T-helper 1 cell treated with Interleukin-12 subunit alpha and Interleukin-12 subunit beta and Interleukin-4 antibody, amounts not matched to agents 30 μg/mL and 1 μg/mL, for 36 hours (primary cell): ENCODE measurements around the gene KLF1.

Source experiments
- H3K27ac Mint-ChIP-seq: one replicate; pipeline ENCODE4 v1.8.0; 2021; ENCODE audit warnings: mild to moderate bottlenecking, mixed read lengths
- H3K27me3 Mint-ChIP-seq: one replicate; pipeline ENCODE4 v1.8.0; 2021; ENCODE audit warnings: low read depth, mixed read lengths
- H3K36me3 Mint-ChIP-seq: one replicate; pipeline ENCODE4 v1.8.0; 2021; ENCODE audit warnings: low read depth, mixed read lengths
- H3K4me1 Mint-ChIP-seq: one replicate; pipeline ENCODE4 v1.8.0; 2021; ENCODE audit warnings: low read depth, mixed read lengths
- H3K4me3 Mint-ChIP-seq: one replicate; pipeline ENCODE4 v1.8.0; 2021; ENCODE audit warnings: mild to moderate bottlenecking, moderate library complexity, mixed read lengths
- H3K9me3 Mint-ChIP-seq: one replicate; pipeline ENCODE4 v1.8.0; 2021; ENCODE audit warnings: mixed read lengths

Gene KLF1

DNA sequence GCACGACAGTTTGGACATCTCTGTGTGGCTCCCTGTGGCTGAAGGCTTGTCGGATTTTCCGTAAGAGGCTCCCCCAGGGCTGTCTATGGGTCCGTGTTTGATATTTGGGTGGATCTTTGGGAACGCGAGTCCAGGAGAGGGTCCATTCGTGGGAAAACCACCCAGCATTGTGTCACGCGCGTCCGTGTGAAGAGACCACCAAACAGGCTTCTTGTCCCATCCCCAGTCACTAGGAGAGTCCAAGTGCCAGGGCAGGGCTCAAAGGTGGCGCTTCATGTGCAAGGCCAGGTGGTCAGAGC, 2.4 kb downstream of the KLF1 start:
- H3K4me3 Mint-ChIP-seq, result peak overlapping the region; percentile 90
- H3K27ac Mint-ChIP-seq, result no peak overlapping the region
- H3K36me3 Mint-ChIP-seq, result no peaks in the 10 kb centered on the region
- peaks cover 23% of the 10 kb centered on the region for H3K4me1 Mint-ChIP-seq
- H3K27me3 Mint-ChIP-seq, result no peaks in the 10 kb centered on the region
- H3K9me3 Mint-ChIP-seq, result no peaks in the 10 kb centered on the region

DNA sequence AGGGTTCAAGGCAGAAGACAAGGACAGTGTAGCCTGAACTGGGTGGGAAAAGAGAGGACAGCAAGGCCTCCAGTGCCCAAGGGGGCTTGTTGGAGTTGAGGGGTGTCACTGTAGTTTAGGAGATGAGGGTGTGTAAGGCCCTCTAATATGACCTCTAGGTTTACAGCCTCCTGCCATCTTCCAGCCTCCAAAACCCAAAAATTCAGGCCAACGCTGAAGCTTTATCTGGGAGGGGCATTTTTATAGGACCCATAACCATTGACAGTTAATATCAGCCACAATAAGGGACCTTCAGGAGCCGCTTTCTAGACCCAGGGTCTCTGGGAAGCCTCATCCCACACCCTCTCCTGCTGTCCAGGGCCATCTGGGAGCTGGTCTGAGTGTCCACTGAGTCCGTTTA, 2.8 kb downstream of the KLF1 start:
- peak overlapping the region; percentile 10 for H3K4me3 Mint-ChIP-seq
- peaks cover 23% of the 10 kb centered on the region for H3K4me1 Mint-ChIP-seq
- H3K27me3 Mint-ChIP-seq, result no peaks in the 10 kb centered on the region
- no peaks in the 10 kb centered on the region for H3K9me3 Mint-ChIP-seq
- no peak overlapping the region for H3K27ac Mint-ChIP-seq
- H3K36me3 Mint-ChIP-seq, result no peaks in the 10 kb centered on the region

DNA sequence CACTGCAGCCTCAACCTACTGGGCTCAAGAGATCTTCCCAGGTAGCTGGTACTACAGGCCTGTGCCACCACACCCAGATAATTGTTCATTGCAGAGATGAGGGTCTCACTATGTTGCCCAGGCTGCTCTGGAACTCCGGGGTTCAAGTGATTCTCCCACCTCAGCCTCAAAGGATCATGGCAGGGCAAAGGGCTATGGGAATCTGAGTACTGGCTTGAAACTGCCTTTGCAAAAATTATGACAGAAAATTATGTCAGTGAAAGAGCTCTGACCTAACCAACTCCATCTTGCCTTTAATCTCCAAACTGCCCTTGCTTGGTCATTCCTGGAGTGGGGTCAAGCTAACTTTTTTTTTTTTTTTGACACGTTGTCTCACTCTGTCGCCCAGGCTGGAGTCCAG, 4.4 kb downstream of the KLF1 start:
- Mint-ChIP-seq H3K27ac (no peak overlapping the region), H3K4me3 (peak overlapping the region; percentile 89), H3K27me3 (no peaks in the 10 kb centered on the region), H3K9me3 (no peaks in the 10 kb centered on the region), H3K36me3 (peaks cover 7% of the 10 kb centered on the region), H3K4me1 (peaks cover 24% of the 10 kb centered on the region)

DNA sequence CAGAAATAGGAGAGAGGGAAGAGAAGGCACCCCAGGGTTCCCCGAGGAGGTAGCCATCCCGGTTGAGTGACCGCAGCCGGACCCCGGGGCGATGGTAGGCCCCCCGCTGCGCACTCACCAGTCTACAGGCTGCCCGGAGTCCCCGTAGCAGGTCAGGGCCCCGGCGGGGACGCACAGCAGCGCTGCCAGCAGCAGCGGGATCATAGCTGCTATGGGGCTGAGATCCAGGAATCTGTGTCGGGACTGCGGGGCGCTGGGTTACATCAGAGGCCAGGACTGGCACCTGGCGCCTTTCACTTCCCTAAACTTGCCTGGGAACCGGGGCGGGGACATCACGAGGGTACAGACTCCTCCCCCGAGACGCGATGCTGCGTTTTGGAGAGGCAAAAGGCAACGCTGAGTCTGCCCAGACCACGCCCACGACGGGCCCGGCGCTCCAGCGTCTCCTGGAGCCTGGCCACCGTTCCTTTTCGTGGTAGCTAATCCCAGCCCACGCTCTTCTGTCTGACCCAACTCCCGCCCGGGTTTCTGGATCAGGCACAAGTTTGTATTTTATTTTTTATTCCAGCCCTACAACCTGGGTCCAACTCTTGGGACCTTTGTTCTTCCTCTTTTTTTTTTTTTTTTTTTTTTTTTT, 5.7 kb downstream of the KLF1 start, which contains the start of gene DNASE2:
Gene DNASE2, minus strand, starts transcription at position 278 of the 637 bp plus-strand sequence. Its CDS starts 74 bp downstream, at position 204.
- Mint-ChIP-seq H3K9me3 (no peaks in the 10 kb centered on the region), H3K4me1 (peaks cover 21% of the 10 kb centered on the region), H3K27ac (peak within 1 kb of the TSS; percentile 87), H3K36me3 (peaks cover 7% of the 10 kb centered on the region), H3K27me3 (no peaks in the 10 kb centered on the region), H3K4me3 (peak within 1 kb of the TSS; percentile 89)

DNA sequence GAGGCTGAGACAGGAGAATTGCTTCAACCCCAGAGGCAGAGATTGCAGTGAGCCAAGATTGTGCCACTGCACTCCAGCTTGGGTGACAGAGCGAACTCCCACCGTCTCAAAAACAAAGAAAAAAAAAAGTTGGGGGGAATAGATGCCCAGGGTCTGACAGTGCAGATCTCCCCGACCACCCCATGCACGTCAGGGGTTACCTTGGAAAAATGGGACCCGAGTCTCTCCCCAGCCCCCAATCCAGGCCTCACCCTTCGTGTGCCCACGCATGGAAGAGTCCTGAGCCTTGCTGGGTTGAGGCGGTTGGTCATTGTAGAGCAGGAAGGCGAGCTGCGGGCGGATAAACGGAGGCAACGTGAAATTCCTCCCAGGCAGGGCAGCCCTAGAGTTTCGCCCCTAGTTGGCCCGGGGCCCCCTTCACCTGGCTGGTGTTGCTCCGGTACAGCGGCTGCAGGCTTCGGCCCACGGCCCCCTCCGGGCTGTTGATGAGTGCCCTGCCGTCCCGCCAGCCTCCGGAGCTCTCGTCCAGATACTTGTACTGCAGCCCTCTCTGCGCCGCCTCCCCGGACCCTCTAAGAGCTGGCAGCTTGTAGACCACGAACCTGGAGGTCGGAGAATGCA, 6.3 kb downstream of the KLF1 start:
- H3K9me3 Mint-ChIP-seq, result no peaks in the 10 kb centered on the region
- H3K4me3 Mint-ChIP-seq, result peak overlapping the region; percentile 89
- H3K4me1 Mint-ChIP-seq, result peaks cover 21% of the 10 kb centered on the region
- H3K36me3 Mint-ChIP-seq, result peaks cover 7% of the 10 kb centered on the region
- no peaks in the 10 kb centered on the region for H3K27me3 Mint-ChIP-seq
- peak overlapping the region; percentile 87 for H3K27ac Mint-ChIP-seq

DNA sequence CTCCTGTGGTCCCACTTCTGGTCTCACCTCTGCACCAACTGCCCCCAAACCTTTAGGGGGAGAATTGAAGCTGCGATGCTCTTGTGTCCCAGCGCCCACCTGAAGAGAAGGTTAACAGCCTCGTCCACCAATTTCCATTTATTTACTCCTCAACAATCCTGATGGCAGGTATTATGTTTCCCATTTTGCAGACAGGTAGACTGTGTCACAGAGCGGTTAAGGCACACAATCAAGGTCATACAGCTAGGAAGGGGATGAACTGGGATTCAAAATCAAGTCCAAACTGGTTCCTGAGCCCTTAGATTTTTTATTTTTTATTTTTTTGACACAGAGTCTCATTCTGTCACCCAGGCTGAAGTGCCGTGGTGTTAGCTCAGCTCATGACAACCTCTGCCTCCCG, 11.9 kb downstream of the KLF1 start:
- H3K4me1 Mint-ChIP-seq, result peaks cover 6% of the 10 kb centered on the region
- H3K36me3 Mint-ChIP-seq, result peaks cover 22% of the 10 kb centered on the region
- no peaks in the 10 kb centered on the region for H3K27me3 Mint-ChIP-seq
- H3K9me3 Mint-ChIP-seq, result no peaks in the 10 kb centered on the region
- H3K4me3 Mint-ChIP-seq, result no peak overlapping the region
- H3K27ac Mint-ChIP-seq, result no peak overlapping the region

DNA sequence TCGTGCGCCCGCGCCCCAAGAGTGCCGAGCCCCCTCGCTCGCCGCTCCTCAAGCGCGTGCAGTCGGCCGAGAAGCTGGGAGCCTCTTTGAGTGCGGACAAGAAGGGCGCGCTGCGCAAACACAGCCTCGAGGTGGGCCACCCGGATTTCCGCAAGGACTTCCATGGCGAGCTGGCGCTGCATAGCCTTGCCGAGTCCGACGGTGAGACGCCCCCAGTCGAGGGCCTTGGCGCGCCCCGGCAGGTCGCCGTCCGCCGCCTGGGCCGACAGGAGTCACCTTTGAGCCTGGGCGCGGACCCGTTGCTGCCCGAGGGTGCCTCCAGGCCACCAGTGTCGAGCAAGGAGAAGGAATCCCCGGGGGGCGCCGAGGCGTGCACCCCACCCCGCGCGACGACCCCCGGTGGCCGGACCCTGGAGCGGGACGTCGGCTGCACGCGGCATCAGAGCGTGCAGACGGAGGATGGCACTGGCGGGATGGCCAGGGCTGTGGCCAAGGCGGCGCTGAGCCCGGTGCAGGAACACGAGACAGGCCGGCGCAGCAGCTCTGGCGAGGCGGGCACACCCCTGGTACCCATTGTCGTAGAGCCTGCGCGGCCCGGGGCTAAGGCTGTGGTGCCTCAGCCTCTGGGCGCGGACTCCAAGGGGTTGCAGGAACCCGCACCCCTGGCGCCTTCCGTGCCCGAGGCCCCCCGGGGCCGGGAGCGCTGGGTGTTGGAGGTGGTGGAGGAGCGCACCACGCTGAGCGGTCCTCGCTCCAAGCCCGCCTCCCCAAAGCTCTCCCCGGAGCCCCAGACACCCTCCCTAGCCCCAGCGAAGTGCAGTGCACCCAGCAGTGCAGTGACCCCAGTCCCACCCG, 12.9 kb downstream of the KLF1 start:
- Mint-ChIP-seq H3K4me1 (peaks cover 5% of the 10 kb centered on the region), H3K27ac (no peak overlapping the region), H3K9me3 (no peaks in the 10 kb centered on the region), H3K27me3 (no peaks in the 10 kb centered on the region), H3K4me3 (no peak overlapping the region), H3K36me3 (peaks cover 22% of the 10 kb centered on the region)

DNA sequence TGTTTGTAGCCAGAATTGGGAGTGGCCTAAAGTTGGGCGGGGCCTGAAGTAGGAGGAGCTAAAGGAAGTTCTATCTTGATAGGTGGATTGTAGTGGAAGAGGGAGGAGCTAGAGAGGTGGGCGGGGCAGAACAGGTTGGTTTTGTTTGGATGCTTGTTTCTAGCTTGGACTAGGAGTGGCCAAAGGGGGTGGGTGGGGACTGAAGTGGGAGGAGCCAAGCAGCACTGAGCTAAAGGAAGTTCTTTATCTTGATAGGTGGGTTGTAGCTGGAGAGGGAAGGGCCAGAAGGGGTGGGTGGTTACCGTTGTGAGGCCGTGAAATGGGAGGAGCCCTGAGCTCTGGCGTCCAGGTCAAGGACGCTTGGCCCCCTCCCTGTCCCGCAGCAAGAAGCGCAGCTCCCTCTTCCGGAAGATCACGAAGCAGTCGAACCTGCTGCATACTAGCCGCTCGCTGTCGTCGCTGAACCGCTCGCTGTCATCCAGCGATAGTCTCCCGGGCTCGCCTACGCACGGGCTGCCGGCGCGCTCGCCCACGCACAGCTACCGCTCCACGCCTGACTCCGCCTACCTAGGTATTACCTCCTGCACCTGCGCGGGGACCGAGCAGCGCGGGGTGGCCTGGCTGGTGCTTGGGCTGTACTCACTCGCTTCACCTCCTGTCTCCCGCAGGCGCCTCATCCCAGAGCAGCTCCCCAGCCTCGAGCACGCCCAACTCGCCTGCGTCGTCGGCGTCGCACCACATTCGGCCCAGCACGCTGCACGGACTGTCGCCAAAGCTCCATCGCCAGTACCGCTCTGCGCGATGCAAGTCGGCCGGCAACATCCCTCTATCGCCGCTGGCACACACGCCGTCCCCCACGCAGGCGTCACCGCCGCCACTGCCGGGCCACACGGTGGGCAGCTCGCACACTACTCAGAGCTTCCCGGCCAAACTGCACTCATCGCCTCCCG, 13.8 kb downstream of the KLF1 start:
- peaks cover 4% of the 10 kb centered on the region for H3K4me1 Mint-ChIP-seq
- H3K27ac Mint-ChIP-seq, result no peak overlapping the region
- no peaks in the 10 kb centered on the region for H3K9me3 Mint-ChIP-seq
- peaks cover 17% of the 10 kb centered on the region for H3K36me3 Mint-ChIP-seq
- H3K27me3 Mint-ChIP-seq, result no peaks in the 10 kb centered on the region
- H3K4me3 Mint-ChIP-seq, result no peak overlapping the region

DNA sequence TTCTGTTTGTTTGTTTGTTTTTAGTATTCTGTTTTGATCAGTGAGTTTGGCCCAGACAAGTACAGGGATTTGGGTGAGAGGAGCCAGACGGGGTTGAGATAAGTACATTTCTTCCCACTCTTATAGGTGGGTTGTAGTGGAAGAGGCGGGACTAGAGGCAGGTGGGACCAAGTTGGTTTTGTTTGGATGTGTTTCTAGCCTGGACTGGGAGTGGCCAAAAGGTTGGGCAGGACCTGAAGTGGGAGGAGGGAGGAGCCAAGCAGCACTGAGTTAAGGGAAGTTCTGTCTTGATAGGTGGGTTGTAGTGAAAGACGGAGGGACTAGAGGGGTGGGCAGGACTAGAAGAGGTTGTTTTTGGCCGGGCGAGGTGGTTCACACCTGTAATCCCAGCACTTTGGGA, 14.7 kb downstream of the KLF1 start:
- Mint-ChIP-seq H3K4me3 (no peak overlapping the region), H3K27me3 (no peaks in the 10 kb centered on the region), H3K27ac (no peak overlapping the region), H3K36me3 (peaks cover 15% of the 10 kb centered on the region), H3K4me1 (peaks cover 4% of the 10 kb centered on the region), H3K9me3 (no peaks in the 10 kb centered on the region)

DNA sequence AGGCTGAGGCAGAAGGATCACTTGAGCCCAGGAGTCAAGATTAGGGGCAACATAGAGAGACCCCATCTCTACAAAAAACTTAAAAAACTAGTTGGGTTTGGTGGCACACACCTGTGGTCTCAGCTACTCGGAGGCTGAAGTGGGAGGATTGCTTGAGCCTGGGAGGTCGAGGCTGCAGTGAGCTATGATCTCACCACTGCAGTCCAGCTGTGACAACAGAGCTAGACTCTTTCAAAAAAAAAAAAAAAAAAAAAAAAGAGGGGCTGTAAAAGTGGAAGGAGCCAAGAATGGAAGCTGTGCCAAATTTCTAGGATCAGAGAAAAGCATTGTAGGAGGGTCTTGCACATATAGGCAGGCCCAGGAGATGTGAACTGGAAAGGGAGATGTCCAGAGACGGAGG, 15.3 kb downstream of the KLF1 start:
- Mint-ChIP-seq H3K36me3 (peaks cover 15% of the 10 kb centered on the region), H3K27ac (no peak overlapping the region), H3K27me3 (no peaks in the 10 kb centered on the region), H3K4me3 (no peak overlapping the region), H3K4me1 (peaks cover 8% of the 10 kb centered on the region), H3K9me3 (no peaks in the 10 kb centered on the region)

DNA sequence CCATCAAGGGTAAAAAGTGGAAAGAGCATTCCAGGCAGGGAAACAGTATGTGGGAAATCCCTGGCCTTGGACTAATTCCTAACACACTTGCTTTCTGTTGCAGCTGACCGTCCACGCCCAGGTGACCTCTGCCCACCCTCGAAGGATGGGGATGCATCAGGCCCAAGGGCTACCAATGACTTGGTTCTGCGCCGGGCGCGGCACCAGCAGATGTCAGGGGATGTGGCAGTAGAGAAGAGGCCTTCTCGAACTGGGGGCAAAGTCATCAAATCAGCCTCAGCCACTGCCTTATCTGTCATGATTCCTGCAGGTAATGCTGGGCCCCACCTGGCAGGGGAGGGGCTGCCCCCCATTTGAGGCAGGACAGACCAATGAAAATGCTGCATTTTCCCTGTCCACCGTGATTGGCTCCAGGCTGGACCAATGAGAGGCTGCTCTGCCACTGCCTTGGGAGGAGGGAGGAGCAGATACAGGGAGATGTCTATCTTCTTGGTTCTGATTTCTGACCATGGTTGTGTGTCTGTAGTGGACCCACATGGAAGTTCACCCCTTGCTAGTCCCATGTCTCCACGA, 18.4 kb downstream of the KLF1 start:
- Mint-ChIP-seq H3K4me1 (peaks cover 12% of the 10 kb centered on the region), H3K27ac (no peak overlapping the region), H3K36me3 (peaks cover 11% of the 10 kb centered on the region), H3K4me3 (no peak overlapping the region), H3K9me3 (no peaks in the 10 kb centered on the region), H3K27me3 (no peaks in the 10 kb centered on the region)

DNA sequence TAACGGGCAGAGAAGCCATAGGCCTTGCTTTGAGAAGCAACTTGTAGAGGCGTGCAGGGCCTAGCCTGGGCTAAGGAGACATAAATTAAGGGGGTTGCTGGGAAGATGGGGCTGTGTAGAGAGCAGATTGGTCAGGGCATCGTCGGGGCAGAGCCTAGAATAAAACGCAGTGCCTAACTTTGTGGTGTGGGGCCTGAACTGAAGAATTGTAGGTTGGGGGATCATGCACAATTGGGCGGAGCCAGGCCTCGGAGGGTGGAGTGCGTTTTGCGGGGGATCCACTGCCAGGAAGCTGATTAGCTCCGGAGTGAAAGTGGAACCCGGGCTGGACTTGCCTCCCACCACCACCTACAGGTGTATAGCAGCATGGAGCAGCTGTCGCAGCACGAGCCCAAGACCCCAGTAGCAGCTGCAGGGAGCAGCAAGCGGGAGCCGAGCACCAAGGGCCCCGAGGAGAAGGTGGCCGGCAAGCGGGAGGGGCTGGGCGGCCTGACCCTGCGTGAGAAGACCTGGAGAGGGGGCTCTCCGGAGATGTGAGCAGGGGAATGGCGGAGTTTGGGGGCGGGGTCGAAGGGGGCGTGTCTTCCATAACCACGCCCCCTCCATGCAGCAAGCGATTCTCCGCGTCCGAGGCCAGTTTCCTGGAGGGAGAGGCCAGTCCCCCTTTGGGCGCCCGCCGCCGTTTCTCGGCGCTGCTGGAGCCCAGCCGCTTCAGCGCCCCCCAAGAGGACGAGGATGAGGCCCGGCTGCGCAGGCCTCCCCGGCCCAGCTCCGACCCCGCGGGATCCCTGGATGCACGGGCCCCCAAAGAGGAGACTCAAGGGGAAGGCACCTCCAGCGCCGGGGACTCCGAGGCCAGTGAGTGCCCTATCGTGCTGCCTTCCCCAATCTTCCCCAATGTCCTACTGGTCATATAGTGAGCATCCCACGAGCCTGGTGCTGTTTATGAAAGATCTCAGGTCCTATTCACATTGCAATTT, 19.6 kb downstream of the KLF1 start:
- peaks cover 7% of the 10 kb centered on the region for H3K36me3 Mint-ChIP-seq
- H3K27me3 Mint-ChIP-seq, result no peaks in the 10 kb centered on the region
- H3K4me3 Mint-ChIP-seq, result peak overlapping the region; percentile 56
- no peaks in the 10 kb centered on the region for H3K9me3 Mint-ChIP-seq
- peaks cover 12% of the 10 kb centered on the region for H3K4me1 Mint-ChIP-seq
- peak overlapping the region; percentile 26 for H3K27ac Mint-ChIP-seq
